Thoracic aorta (tissue), 2 donors: ENCODE results near the gene ZBTB16. TPM values are rescaled to one million over a fixed set of nuclear protein-coding genes. Genes with fewer than 3 reads are reported as not detected.

Experiments
- ATAC-seq: fragments of 150-250 bp; one replicate; pipeline ENCODE4 v1.8.0; 2017; ENCODE audit warnings: low read depth; ENCODE audit not compliant: insufficient number of reproducible peaks, low FRiP score
- DNase-seq: peaks from one replicate; pipeline ENCODE4 v3.0.0-alpha.2; 2020; ENCODE audit warnings: low spot score
- H3K27ac ChIP-seq, 2 donors: fragments of 200-600 bp; sonication (generic); 1 replicate in 1 of 2; 2 replicates in 1 of 2; pipeline ENCODE4 v1.5.1; 2016; ENCODE audit warnings: mild to moderate bottlenecking in 2 of 2, moderate library complexity in 2 of 2
- H3K27me3 ChIP-seq: fragments of 200-600 bp; sonication (generic); replicated peaks from 2 replicates; pipeline ENCODE4 v1.6.0; 2016; ENCODE audit warnings: mild to moderate bottlenecking; ENCODE audit not compliant: insufficient read depth
- H3K36me3 ChIP-seq: fragments of 200-600 bp; sonication (generic); one replicate; pipeline ENCODE4 v1.5.1; 2016
- H3K4me1 ChIP-seq, 2 donors: fragments of 200-600 bp; sonication (generic); 1 replicate in 1 of 2; 2 replicates in 1 of 2; pipeline versions ENCODE4 v1.5.1 to v1.6.0; 2016; ENCODE audit warnings: low read depth in 2 of 2, mild to moderate bottlenecking in 1 of 2; ENCODE audit not compliant: control insufficient read depth in 1 of 2
- H3K4me3 ChIP-seq: fragments of 200-600 bp; sonication (generic); 2 replicates; pipeline ENCODE4 v1.5.1; 2016; ENCODE audit warnings: mild to moderate bottlenecking
- H3K9me3 ChIP-seq: fragments of 200-600 bp; sonication (generic); 2 replicates; pipeline ENCODE4 v1.5.1; 2016
- total RNA-seq, 2 donors: library from RNA; depleted of rRNA; stranded (reverse); fragments of >200 nt; gene quantifications; one replicate each; pipeline versions ENCODE4 v1.1.0 to v1.2.3, GENCODE V29; 2016
- TF ChIP-seq, protein P1 (sequence below): fragments of 200-600 bp; sonication (generic); IDR thresholded peaks from one replicate; pipeline ENCODE4 v1.5.1; 2019; ENCODE audit warnings: antibody characterized with exemption

The ZBTB16 gene
- total RNA-seq, 2 donors from 2014 or later, result 314 to 545 TPM

DNA sequence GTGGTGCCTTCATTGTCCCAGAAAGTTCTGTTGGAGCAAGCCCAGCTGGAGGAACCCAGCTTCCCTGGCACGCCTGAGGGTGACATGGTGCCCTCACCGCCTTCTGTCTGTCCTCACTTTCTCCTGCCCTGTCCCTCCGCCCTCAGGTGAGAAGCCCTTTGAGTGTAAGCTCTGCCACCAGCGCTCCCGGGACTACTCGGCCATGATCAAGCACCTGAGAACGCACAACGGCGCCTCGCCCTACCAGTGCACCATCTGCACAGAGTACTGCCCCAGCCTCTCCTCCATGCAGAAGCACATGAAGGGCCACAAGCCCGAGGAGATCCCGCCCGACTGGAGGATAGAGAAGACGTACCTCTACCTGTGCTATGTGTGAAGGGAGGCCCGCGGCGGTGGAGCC, 190.7 kb downstream of the ZBTB16 start:
- DNase-seq, result no peak
- ATAC-seq, result no peak
- Histone ChIP-seq H3K4me1 (peaks cover 19 to 39% of the 10 kb centered on the region in 2 donors), H3K4me3 (no peak overlapping the region), H3K9me3 (no peaks in the 10 kb centered on the region), H3K27me3 (no peaks in the 10 kb centered on the region), H3K27ac (peak overlapping the region; percentile 59 to 79), H3K36me3 (peaks cover 78% of the 10 kb centered on the region)
- TF ChIP-seq, protein P1, sequence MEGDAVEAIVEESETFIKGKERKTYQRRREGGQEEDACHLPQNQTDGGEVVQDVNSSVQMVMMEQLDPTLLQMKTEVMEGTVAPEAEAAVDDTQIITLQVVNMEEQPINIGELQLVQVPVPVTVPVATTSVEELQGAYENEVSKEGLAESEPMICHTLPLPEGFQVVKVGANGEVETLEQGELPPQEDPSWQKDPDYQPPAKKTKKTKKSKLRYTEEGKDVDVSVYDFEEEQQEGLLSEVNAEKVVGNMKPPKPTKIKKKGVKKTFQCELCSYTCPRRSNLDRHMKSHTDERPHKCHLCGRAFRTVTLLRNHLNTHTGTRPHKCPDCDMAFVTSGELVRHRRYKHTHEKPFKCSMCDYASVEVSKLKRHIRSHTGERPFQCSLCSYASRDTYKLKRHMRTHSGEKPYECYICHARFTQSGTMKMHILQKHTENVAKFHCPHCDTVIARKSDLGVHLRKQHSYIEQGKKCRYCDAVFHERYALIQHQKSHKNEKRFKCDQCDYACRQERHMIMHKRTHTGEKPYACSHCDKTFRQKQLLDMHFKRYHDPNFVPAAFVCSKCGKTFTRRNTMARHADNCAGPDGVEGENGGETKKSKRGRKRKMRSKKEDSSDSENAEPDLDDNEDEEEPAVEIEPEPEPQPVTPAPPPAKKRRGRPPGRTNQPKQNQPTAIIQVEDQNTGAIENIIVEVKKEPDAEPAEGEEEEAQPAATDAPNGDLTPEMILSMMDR, result no peak

DNA sequence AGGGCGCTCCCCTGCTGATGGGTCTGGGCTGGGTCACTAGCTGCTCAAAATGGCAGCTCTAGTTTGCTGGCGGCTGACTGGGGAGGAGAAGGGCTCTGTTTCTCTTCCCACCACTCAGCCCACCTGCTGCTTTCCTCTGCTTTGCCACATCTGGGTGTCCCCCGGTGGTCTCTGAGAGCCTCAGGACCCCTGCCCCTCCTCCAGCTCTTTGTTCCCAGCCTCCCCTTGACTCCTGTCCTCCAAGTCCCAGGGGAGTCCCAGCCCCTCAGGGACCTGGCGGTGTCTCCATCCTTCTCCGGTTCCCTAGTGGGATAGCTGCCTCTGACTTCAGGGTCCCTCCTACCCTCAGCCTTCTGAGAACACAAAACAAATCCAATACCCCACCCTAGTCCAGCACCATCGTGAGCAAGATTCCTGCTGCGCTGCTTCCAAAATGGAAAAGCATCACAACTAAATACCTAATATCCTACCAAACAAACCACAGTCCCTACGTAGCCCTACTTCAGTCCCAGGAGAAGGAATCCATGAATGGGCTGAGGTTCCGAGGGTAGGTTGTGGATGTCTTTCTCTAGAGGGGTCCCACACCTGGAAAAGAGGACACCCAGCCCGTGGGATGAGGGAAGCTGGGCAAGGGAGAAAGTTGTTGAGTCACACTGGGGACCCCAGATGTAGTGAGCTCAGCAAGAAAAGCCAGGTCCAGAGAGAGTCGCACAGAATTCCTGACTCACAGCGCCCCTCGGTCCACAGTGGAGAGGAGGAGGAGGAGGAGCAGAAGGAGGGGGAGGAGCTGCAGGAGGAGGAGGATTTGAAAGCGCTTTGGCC, 191.7 kb downstream of the ZBTB16 start:
- peak; percentile 34 for ATAC-seq
- TF ChIP-seq, protein P1, result no peak

DNA sequence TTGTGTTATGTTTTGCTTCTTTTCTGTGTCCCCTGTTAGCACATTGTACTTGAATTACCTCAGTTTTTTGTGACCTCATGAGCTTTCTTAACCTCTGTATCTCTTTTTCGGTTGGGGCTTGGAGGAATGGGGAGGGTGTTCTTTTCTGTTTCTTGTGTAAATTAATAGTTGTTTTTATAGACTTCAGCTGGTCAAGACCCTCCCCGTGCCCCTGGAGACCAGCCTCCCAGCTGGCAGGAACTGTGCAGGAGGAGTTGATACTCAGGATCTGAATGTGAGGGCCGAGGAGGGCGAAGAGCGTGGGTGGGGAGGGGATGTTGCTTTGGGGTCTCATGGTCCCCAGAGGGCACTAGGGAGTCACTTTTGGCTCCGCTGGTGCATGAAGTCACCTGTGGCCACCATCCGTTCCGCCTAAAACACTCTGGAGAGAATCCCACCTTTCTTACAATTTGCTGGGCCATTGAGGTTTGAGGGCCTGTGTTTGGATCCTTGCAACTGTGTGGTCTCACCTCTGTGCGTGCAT, 192.4 kb downstream of the ZBTB16 start:
- no peaks in the 10 kb centered on the region for H3K9me3 ChIP-seq
- no peak overlapping the region for H3K4me3 ChIP-seq
- DNase-seq (no peak), ATAC-seq (no peak)
- TF ChIP-seq, protein P1, result no peak
- H3K36me3 ChIP-seq, result peaks cover 74% of the 10 kb centered on the region
- no peaks in the 10 kb centered on the region for H3K27me3 ChIP-seq
- H3K27ac ChIP-seq, result peak overlapping the region; percentile 59 to 69
- peaks cover 33 to 56% of the 10 kb centered on the region in 2 donors for H3K4me1 ChIP-seq

More for the DNA sequence above, 191.7 kb downstream of the ZBTB16 start:
- H3K27ac ChIP-seq, result peak overlapping the region; percentile 59 to 79
- H3K36me3 ChIP-seq, result peaks cover 74% of the 10 kb centered on the region
- DNase-seq, result no peak
- H3K27me3 ChIP-seq, result no peaks in the 10 kb centered on the region
- peaks cover 27 to 49% of the 10 kb centered on the region in 2 donors for H3K4me1 ChIP-seq
- H3K9me3 ChIP-seq, result no peaks in the 10 kb centered on the region
- H3K4me3 ChIP-seq, result no peak overlapping the region

DNA sequence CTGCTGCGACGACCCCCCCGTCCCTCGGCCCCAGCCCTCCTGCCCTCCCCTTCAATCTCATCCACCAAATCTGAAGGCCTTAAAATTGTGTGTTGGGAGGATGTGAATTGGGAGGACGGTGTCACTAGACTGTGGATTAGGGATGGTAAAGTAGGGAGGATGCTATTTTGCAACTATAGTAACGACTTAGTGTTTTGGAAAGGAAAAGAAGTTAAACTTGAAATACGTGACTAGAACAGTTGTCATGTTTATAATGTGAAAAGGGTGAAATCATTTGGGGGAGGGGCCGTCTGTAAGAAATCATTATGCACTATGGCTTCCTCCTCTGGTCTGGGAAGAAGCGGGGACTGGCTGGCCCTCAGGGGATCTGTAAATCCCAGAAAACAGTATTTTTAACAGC, 193.3 kb downstream of the ZBTB16 start:
- no peak overlapping the region for H3K4me3 ChIP-seq
- no peak for DNase-seq
- no peaks in the 10 kb centered on the region for H3K27me3 ChIP-seq
- ATAC-seq, result no peak
- H3K9me3 ChIP-seq, result no peaks in the 10 kb centered on the region
- H3K27ac ChIP-seq, result peak overlapping the region; percentile 59 to 69
- H3K36me3 ChIP-seq, result peaks cover 68% of the 10 kb centered on the region
- H3K4me1 ChIP-seq, result peaks cover 42 to 65% of the 10 kb centered on the region in 2 donors
- TF ChIP-seq, protein P1, result no peak

DNA sequence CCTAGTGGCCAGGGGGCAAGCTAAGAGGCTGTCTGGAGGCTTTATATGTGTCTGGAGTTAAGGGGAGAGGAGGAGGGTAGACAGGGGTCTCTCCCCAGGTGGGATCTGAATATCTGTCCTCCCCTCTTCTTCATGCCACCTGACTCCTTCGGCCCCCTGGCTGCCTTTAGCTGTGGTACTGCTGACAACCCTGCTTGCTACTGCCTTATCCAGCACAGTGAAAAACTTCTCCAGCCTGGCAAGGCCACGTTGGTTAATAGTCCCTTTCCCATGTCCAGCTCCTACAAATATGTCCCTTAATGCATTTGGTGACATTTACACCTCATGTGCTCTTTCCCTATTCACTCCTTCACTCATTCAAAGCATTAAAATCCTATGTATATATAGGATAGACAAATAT, 194.3 kb downstream of the ZBTB16 start:
- ATAC-seq, result no peak
- TF ChIP-seq, protein P1, result no peak

More for the DNA sequence above, 194.3 kb downstream of the ZBTB16 start:
- no peak for DNase-seq
- H3K4me3 ChIP-seq, result no peak overlapping the region
- no peaks in the 10 kb centered on the region for H3K27me3 ChIP-seq
- H3K36me3 ChIP-seq, result peaks cover 58% of the 10 kb centered on the region
- peaks cover 46 to 75% of the 10 kb centered on the region in 2 donors for H3K4me1 ChIP-seq
- peak overlapping the region; percentile 59 to 60 for H3K27ac ChIP-seq
- no peaks in the 10 kb centered on the region for H3K9me3 ChIP-seq
